Suprapubic skin (tissue), 4 donors: Measurements from ENCODE around the gene TOGARAM2. TPM values are rescaled to one million over a fixed set of nuclear protein-coding genes. Genes with fewer than 3 reads are reported as not detected.

ENCODE experiments used
- DNase-seq, 2 donors: peaks; one replicate each; pipeline ENCODE4 v3.0.0-alpha.2; 2019; ENCODE audit warnings: low spot score in 2 of 2
- H3K27ac ChIP-seq: fragments of 200-600 bp; sonication (generic); one replicate; pipeline ENCODE4 v1.5.1; 2019
- H3K27me3 ChIP-seq: fragments of 200-600 bp; sonication (generic); one replicate; pipeline ENCODE4 v1.5.1; 2019
- H3K36me3 ChIP-seq: fragments of 200-600 bp; sonication (generic); one replicate; pipeline ENCODE4 v1.5.1; 2019
- H3K4me1 ChIP-seq: fragments of 200-600 bp; sonication (generic); one replicate; pipeline ENCODE4 v1.5.1; 2019
- H3K4me3 ChIP-seq: fragments of 200-600 bp; sonication (generic); one replicate; pipeline ENCODE4 v1.5.1; 2019; ENCODE audit warnings: mild to moderate bottlenecking
- H3K9me3 ChIP-seq: fragments of 200-600 bp; sonication (generic); one replicate; pipeline ENCODE4 v1.5.1; 2019
- CTCF ChIP-seq, 2 donors: fragments of 200-600 bp in 1 of 2; fragments of 450-650 bp in 1 of 2; sonication (generic) in 1 of 2; IDR thresholded peaks; one replicate each; pipeline ENCODE4 v1.5.1; 2016 to 2019; ENCODE audit warnings: antibody characterized with exemption in 2 of 2, mild to moderate bottlenecking in 1 of 2, moderate library complexity in 1 of 2
- EP300 ChIP-seq: sonication (generic); formaldehyde crosslinking; IDR thresholded peaks from one replicate; pipeline ENCODE4 v1.6.1; 2017; ENCODE audit warnings: antibody characterized with exemption
- POLR2A ChIP-seq, 2 donors: fragments of 450-650 bp; IDR thresholded peaks; one replicate each; pipeline ENCODE4 v1.6.1; 2017; ENCODE audit warnings: antibody characterized with exemption in 2 of 2, mild to moderate bottlenecking in 2 of 2, moderate library complexity in 2 of 2
- POLR2AphosphoS5 ChIP-seq, 3 donors: sonication (generic); formaldehyde crosslinking; IDR thresholded peaks; one replicate each; pipeline ENCODE4 v1.6.1; 2017; ENCODE audit warnings: antibody characterized with exemption in 3 of 3
- WGBS: methylation state at CpG from one replicate; pipeline ENCODE4 v1.1.5; 2018; 5-methylcytosine and 5-hydroxymethylcytosine counted together
- total RNA-seq, 4 donors: library from RNA; depleted of rRNA; stranded (reverse); fragments of >200 nt; gene quantifications; one replicate each; pipeline ENCODE4 v1.1.0, GENCODE V29; 2016

TOGARAM2 gene
- total RNA-seq, 4 donors from 2014 or later, result 0.08 to 4.9 (median 1.4) TPM

GRCh38 chr2:29053223-29053622 lies 72.1 kb downstream of the TOGARAM2 start:
- Histone ChIP-seq H3K4me1 (peaks cover 14% of the 10 kb centered on the region), H3K27me3 (no peaks in the 10 kb centered on the region), H3K36me3 (no peaks in the 10 kb centered on the region), H3K9me3 (no peaks in the 10 kb centered on the region), H3K27ac (no peak overlapping the region), H3K4me3 (no peak overlapping the region)
- DNase-seq, result no peak
- no peak for TF ChIP-seq POLR2AphosphoS5 (IDR thresholded peaks at IDR 0.05)
- TF ChIP-seq CTCF (IDR thresholded peaks at IDR 0.05), result no peak
- no peak for TF ChIP-seq EP300
- no peak for TF ChIP-seq POLR2A (IDR thresholded peaks at IDR 0.05)
- 52% methylated on average over 7 of the region's 7 CpGs for WGBS

- H3K27ac ChIP-seq, result no peak overlapping the region
- WGBS, result 45% methylated on average over 5 of the region's 5 CpGs
Measured at GRCh38 chr2:29053670-29054400, 72.7 kb downstream of the TOGARAM2 start.

GRCh38 chr2:29054430-29054829 lies 73.3 kb downstream of the TOGARAM2 start:
- H3K27me3 ChIP-seq, result no peaks in the 10 kb centered on the region
- H3K27ac ChIP-seq, result no peak overlapping the region
- 82% methylated on average over 7 of the region's 7 CpGs for WGBS
- no peak for DNase-seq
- H3K4me3 ChIP-seq, result no peak overlapping the region
- peaks cover 14% of the 10 kb centered on the region for H3K4me1 ChIP-seq
- no peak for TF ChIP-seq POLR2A (IDR thresholded peaks at IDR 0.05)
- no peak for TF ChIP-seq CTCF (IDR thresholded peaks at IDR 0.05)
- no peak for TF ChIP-seq EP300
- TF ChIP-seq POLR2AphosphoS5 (IDR thresholded peaks at IDR 0.05), result no peak
- no peaks in the 10 kb centered on the region for H3K9me3 ChIP-seq
- H3K36me3 ChIP-seq, result no peaks in the 10 kb centered on the region

More at GRCh38 chr2:29053670-29054400, 72.7 kb downstream of the TOGARAM2 start:
- H3K27me3 ChIP-seq, result no peaks in the 10 kb centered on the region
- H3K36me3 ChIP-seq, result no peaks in the 10 kb centered on the region
- H3K4me1 ChIP-seq, result peaks cover 14% of the 10 kb centered on the region
- no peak for DNase-seq
- no peak overlapping the region for H3K4me3 ChIP-seq
- no peak for TF ChIP-seq POLR2AphosphoS5 (IDR thresholded peaks at IDR 0.05)
- no peaks in the 10 kb centered on the region for H3K9me3 ChIP-seq

- Histone ChIP-seq H3K4me3 (no peak overlapping the region), H3K36me3 (no peaks in the 10 kb centered on the region), H3K4me1 (peaks cover 14% of the 10 kb centered on the region), H3K27me3 (no peaks in the 10 kb centered on the region), H3K27ac (no peak overlapping the region), H3K9me3 (no peaks in the 10 kb centered on the region)
- WGBS, result 97% methylated on average over 1 of the region's 1 CpG
- TF ChIP-seq POLR2A (IDR thresholded peaks at IDR 0.05) (no peak), CTCF (IDR thresholded peaks at IDR 0.05) (no peak), EP300 (no peak), POLR2AphosphoS5 (IDR thresholded peaks at IDR 0.05) (no peak)
- no peak for DNase-seq
Measured at GRCh38 chr2:29055601-29056000, 74.5 kb downstream of the TOGARAM2 start.

GRCh38 chr2:29056452-29056851 lies 75.4 kb downstream of the TOGARAM2 start:
- Histone ChIP-seq H3K36me3 (no peaks in the 10 kb centered on the region), H3K4me1 (peaks cover 14% of the 10 kb centered on the region), H3K27me3 (no peaks in the 10 kb centered on the region), H3K27ac (no peak overlapping the region), H3K4me3 (no peak overlapping the region), H3K9me3 (no peaks in the 10 kb centered on the region)
- no peak for TF ChIP-seq EP300
- no peak for TF ChIP-seq CTCF (IDR thresholded peaks at IDR 0.05)
- TF ChIP-seq POLR2AphosphoS5 (IDR thresholded peaks at IDR 0.05), result no peak
- WGBS, result 98% methylated on average over 5 of the region's 5 CpGs
- no peak for DNase-seq
